Right hindlimb (tissue), 1 donor: ENCODE measurements around the gene WDTC1.
"Not testable (repeated sequence)": the region's sequence is repeated elsewhere in the genome, so short reads cannot be mapped to it uniquely, and the experiment has no call there.

Source experiments
- DNase-seq: peaks from one replicate; pipeline ENCODE4 v3.0.0-alpha.2; 2018

The WDTC1 gene

GRCh38 chr1:27255136-27255535 lies 20.7 kb downstream of the WDTC1 start:
- no peak for DNase-seq

GRCh38 chr1:27257155-27257554 lies 22.7 kb downstream of the WDTC1 start:
- DNase-seq: no peak

- no peak for DNase-seq
Measured at GRCh38 chr1:27258598-27258997, 24.2 kb downstream of the WDTC1 start.

- DNase-seq: no peak
Measured at GRCh38 chr1:27267153-27267552, 32.7 kb downstream of the WDTC1 start.

GRCh38 chr1:27269276-27269675 lies 34.8 kb downstream of the WDTC1 start:
- no peak for DNase-seq

- no peak for DNase-seq
Measured at GRCh38 chr1:27274204-27274603, 39.8 kb downstream of the WDTC1 start.

- DNase-seq: no peak
Measured at GRCh38 chr1:27275696-27276095, 41.3 kb downstream of the WDTC1 start.

GRCh38 chr1:27284425-27285273 lies 50.2 kb downstream of the WDTC1 start:
- peak; percentile 88 for DNase-seq

- no peak for DNase-seq
Measured at GRCh38 chr1:27285274-27285660, 50.8 kb downstream of the WDTC1 start.

GRCh38 chr1:27285821-27286220 lies 51.4 kb downstream of the WDTC1 start:
- DNase-seq: not testable (repeated sequence)

- not testable (repeated sequence) for DNase-seq
Measured at GRCh38 chr1:27289125-27289524, 54.7 kb downstream of the WDTC1 start.

- no peak for DNase-seq
Measured at GRCh38 chr1:27290581-27290980, 56.1 kb downstream of the WDTC1 start.

GRCh38 chr1:27292106-27292505 lies 57.7 kb downstream of the WDTC1 start:
- no peak for DNase-seq

GRCh38 chr1:27293915-27294314 lies 59.5 kb downstream of the WDTC1 start:
- DNase-seq: no peak

GRCh38 chr1:27296773-27297291 lies 62.4 kb downstream of the WDTC1 start:
- DNase-seq: peak; percentile 76

- no peak for DNase-seq
Measured at GRCh38 chr1:27297903-27298302, 63.5 kb downstream of the WDTC1 start.

GRCh38 chr1:27298632-27299384 lies 64.4 kb downstream of the WDTC1 start:
- DNase-seq: peak; percentile 45

- DNase-seq: peak; percentile 90
Measured at GRCh38 chr1:27299385-27300271, 65.2 kb downstream of the WDTC1 start.

GRCh38 chr1:27300341-27301051 lies 66.1 kb downstream of the WDTC1 start:
- peak; percentile 95 for DNase-seq

- no peak for DNase-seq
Measured at GRCh38 chr1:27301052-27301422, 66.6 kb downstream of the WDTC1 start.

- no peak for DNase-seq
Measured at GRCh38 chr1:27301582-27302199, 67.3 kb downstream of the WDTC1 start.

- DNase-seq: no peak
Measured at GRCh38 chr1:27302612-27303011, 68.2 kb downstream of the WDTC1 start.
